ENCODE results near the gene GDPD2.

GDPD2 gene

DNA sequence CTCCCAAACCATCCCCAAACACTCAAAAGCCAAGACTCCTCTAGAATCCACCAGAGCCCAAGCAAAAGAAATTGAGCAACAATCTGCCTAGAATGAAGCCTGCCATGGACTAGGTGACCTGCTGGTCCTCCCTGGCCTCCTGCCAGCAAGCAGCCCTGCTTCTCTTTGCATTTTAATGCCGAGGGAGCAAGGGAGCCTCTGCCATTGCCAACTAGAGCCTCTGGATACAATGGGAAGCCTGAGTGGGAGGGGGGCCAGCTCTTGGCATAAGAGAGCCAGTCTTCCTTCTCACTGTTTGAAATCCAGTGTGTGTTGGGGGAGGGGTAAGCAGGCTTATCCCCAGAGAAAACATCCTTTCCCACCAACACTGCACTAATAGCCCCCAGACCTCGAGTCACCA is 1.5 kb upstream of the GDPD2 start:
- Histone ChIP-seq H4K20me1 (ENCODE audit: insufficient read depth, low read length) (no peaks in the 10 kb centered on the region), H3K4me3 (ENCODE audit: low read depth in 1 of 2, low read length in 2 of 2) (no peak overlapping the region), H3K79me2 (ENCODE audit: insufficient read depth, low read length) (no peaks in the 10 kb centered on the region), H3K4me1 (ENCODE audit: insufficient read depth, low read length) (no peaks in the 10 kb centered on the region), H3K9me3 (ENCODE audit: insufficient read depth, low read length, severe bottlenecking) (no peaks in the 10 kb centered on the region), H2AFZ (ENCODE audit: low read depth, low read length) (no peak overlapping the region), H3K27ac (ENCODE audit: low read length) (no peak overlapping the region), H3K36me3 (ENCODE audit: insufficient read depth, low read length) (peaks cover 33% of the 10 kb centered on the region), H3K27me3 (ENCODE audit: insufficient read depth, low read length, poor library complexity) (no peaks in the 10 kb centered on the region), H3K9ac (ENCODE audit: low read depth, low read length) (no peak overlapping the region), H3K4me2 (ENCODE audit: insufficient read depth, low read length) (no peak overlapping the region)
- DNase-seq, result no peak
- no peak for ATAC-seq (ENCODE audit: insufficient read depth, low read depth)
- TF ChIP-seq EZH2 (IDR thresholded peaks at IDR 0.05; ENCODE audit: borderline replicate concordance, low read depth, low read length, severe bottlenecking), result no peak
- TF ChIP-seq, protein P1, sequence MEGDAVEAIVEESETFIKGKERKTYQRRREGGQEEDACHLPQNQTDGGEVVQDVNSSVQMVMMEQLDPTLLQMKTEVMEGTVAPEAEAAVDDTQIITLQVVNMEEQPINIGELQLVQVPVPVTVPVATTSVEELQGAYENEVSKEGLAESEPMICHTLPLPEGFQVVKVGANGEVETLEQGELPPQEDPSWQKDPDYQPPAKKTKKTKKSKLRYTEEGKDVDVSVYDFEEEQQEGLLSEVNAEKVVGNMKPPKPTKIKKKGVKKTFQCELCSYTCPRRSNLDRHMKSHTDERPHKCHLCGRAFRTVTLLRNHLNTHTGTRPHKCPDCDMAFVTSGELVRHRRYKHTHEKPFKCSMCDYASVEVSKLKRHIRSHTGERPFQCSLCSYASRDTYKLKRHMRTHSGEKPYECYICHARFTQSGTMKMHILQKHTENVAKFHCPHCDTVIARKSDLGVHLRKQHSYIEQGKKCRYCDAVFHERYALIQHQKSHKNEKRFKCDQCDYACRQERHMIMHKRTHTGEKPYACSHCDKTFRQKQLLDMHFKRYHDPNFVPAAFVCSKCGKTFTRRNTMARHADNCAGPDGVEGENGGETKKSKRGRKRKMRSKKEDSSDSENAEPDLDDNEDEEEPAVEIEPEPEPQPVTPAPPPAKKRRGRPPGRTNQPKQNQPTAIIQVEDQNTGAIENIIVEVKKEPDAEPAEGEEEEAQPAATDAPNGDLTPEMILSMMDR (IDR thresholded peaks at IDR 0.05; ENCODE audit: borderline replicate concordance, extremely low read depth, low read length, poor library complexity, severe bottlenecking), result no peak

DNA sequence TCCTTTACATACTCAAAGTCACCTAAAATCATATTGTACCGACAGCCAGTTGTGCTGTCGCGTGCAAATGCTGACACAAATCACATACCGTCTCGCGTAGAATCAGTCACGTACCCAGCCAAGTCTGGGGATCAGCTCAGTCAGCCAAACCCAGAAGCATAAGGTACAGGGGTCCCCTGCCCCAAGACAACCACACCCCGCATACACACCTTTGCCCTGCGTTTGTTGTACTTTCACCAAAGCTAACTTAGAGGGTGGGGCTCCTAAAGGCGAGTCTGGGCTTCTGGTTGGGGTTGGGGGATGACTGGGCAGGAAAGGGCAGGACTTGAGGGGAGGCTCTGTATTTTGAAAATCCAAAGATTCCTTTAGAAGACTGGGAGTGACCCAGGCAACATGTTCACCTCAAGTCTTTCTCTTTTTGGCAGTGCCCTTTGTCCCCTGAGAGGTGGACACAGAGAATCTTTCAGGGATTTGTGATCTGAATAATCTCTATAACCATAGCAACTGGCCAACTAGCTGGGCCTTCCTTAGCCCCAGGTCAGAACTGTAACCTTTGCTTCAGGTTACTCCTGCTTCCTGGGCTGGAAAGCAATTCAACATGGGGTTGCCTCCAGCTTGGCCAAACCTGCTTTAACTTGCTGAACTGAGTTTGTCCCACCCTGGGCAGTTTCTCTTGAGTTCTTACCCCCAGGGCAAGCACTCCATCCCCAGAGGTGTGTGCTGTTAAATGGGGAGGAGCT is 992 bp downstream of the GDPD2 start:
- Histone ChIP-seq H3K9me3 (ENCODE audit: insufficient read depth, low read length, severe bottlenecking) (no peaks in the 10 kb centered on the region), H4K20me1 (ENCODE audit: insufficient read depth, low read length) (no peaks in the 10 kb centered on the region), H3K9ac (ENCODE audit: low read depth, low read length) (no peak overlapping the region), H3K4me3 (ENCODE audit: low read depth in 1 of 2, low read length in 2 of 2) (no peak overlapping the region), H3K4me1 (ENCODE audit: insufficient read depth, low read length) (no peaks in the 10 kb centered on the region), H3K27ac (ENCODE audit: low read length) (no peak overlapping the region), H3K4me2 (ENCODE audit: insufficient read depth, low read length) (no peak overlapping the region), H2AFZ (ENCODE audit: low read depth, low read length) (no peak overlapping the region), H3K36me3 (ENCODE audit: insufficient read depth, low read length) (peaks cover 17% of the 10 kb centered on the region), H3K79me2 (ENCODE audit: insufficient read depth, low read length) (no peaks in the 10 kb centered on the region), H3K27me3 (ENCODE audit: insufficient read depth, low read length, poor library complexity) (no peaks in the 10 kb centered on the region)
- TF ChIP-seq, protein P1 (IDR thresholded peaks at IDR 0.05; ENCODE audit: borderline replicate concordance, extremely low read depth, low read length, poor library complexity, severe bottlenecking), result no peak
- no peak for TF ChIP-seq EZH2 (IDR thresholded peaks at IDR 0.05; ENCODE audit: borderline replicate concordance, low read depth, low read length, severe bottlenecking)
- no peak for ATAC-seq (ENCODE audit: insufficient read depth, low read depth)
- DNase-seq, result no peak

DNA sequence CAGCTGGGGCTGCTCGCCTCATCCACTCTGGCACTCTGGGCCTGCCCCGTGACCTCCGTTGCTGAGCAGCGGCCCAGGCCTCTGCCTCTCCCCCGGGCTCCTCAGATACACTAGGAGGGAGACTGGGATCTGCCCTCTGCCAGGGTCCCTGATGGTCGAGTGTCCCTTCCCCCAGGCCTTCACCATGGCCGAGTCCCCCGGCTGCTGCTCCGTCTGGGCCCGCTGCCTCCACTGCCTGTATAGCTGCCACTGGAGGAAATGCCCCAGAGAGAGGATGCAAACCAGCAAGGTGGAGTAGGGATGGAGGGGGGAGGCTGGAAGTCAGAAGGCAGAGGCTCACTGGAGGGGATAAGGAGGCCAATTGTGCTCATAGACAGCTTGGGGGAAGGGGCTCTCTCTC is 1.7 kb downstream of the GDPD2 start:
- DNase-seq, result no peak
- H3K36me3 ChIP-seq (ENCODE audit: insufficient read depth, low read length), result peaks cover 10% of the 10 kb centered on the region; the same call in 1 of the 2 replicates
- no peaks in the 10 kb centered on the region for H3K9me3 ChIP-seq (ENCODE audit: insufficient read depth, low read length, severe bottlenecking)
- no peak for ATAC-seq (ENCODE audit: insufficient read depth, low read depth)
- H2AFZ ChIP-seq (ENCODE audit: low read depth, low read length), result no peak overlapping the region
- no peak overlapping the region for H3K4me2 ChIP-seq (ENCODE audit: insufficient read depth, low read length)
- no peaks in the 10 kb centered on the region for H3K79me2 ChIP-seq (ENCODE audit: insufficient read depth, low read length)
- no peak overlapping the region for H3K9ac ChIP-seq (ENCODE audit: low read depth, low read length)
- H3K4me1 ChIP-seq (ENCODE audit: insufficient read depth, low read length), result no peaks in the 10 kb centered on the region
- no peaks in the 10 kb centered on the region for H4K20me1 ChIP-seq (ENCODE audit: insufficient read depth, low read length)
- no peak overlapping the region for H3K4me3 ChIP-seq (ENCODE audit: low read depth in 1 of 2, low read length in 2 of 2)
- no peak for TF ChIP-seq EZH2 (IDR thresholded peaks at IDR 0.05; ENCODE audit: borderline replicate concordance, low read depth, low read length, severe bottlenecking)
- TF ChIP-seq, protein P1 (IDR thresholded peaks at IDR 0.05; ENCODE audit: borderline replicate concordance, extremely low read depth, low read length, poor library complexity, severe bottlenecking), result no peak
- no peaks in the 10 kb centered on the region for H3K27me3 ChIP-seq (ENCODE audit: insufficient read depth, low read length, poor library complexity)
- H3K27ac ChIP-seq (ENCODE audit: low read length), result no peak overlapping the region

Measured in DND-41 (cell line).